GM12891 (cell line): ENCODE results near the gene DCDC1.

Source experiments
- PAX5 ChIP-seq: IDR thresholded peaks from 2 replicates; pipeline ENCODE4 v1.6.1; 2011; ENCODE audit warnings: low read length, moderate library complexity, mild to moderate bottlenecking; ENCODE audit not compliant: insufficient read depth, severe bottlenecking
- POLR2A ChIP-seq: IDR thresholded peaks from 2 replicates; pipeline ENCODE4 v1.6.1; 2011; ENCODE audit warnings: low read depth, low read length, control low read depth
- POLR2AphosphoS5 ChIP-seq: IDR thresholded peaks from 2 replicates; pipeline ENCODE4 v1.6.1; 2011; ENCODE audit warnings: low read depth, low read length, control low read depth
- POU2F2 ChIP-seq: IDR thresholded peaks from 2 replicates; pipeline ENCODE4 v1.6.1; 2011; ENCODE audit warnings: low read depth, mild to moderate bottlenecking, control low read depth, low read length, moderate library complexity
- SPI1 ChIP-seq: IDR thresholded peaks from 2 replicates; pipeline ENCODE4 v1.6.1; 2011; ENCODE audit warnings: low read depth, low read length, control low read depth
- TAF1 ChIP-seq: IDR thresholded peaks from 2 replicates; pipeline ENCODE4 v1.6.1; 2011; ENCODE audit warnings: low read depth, low read length, control low read depth

DNA sequence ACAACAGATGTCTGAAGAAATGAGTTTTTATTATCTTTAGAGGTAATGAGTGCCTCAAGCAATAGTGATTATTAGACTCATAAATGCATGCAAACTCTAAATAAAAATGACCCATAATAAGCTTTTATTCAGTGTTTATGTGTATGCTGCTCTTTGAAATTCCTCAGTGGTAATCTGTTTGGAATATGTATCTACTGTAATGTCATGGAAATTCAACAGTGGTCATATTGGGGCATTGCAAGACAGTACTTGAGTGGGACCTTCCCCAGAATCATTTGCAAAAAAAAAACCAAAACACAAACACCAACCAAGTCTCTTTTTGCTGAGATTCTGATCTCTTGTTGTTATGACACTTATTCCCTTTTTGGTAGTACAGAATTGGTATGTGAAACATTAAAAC, 35.1 kb upstream of the DCDC1 start:
- no peak for TF ChIP-seq POLR2A
- no peak for TF ChIP-seq TAF1
- TF ChIP-seq POLR2AphosphoS5: no peak
- no peak for TF ChIP-seq POU2F2
- TF ChIP-seq SPI1: no peak
- TF ChIP-seq PAX5: no peak
